DMS 273 (cell line): ENCODE measurements around the gene AFDN.

Source experiments
- DNase-seq: peaks from one replicate; lab custom pipeline; 2025; ENCODE audit not compliant: unreplicated experiment; lab: John Stamatoyannopoulos, UW

AFDN gene

DNA sequence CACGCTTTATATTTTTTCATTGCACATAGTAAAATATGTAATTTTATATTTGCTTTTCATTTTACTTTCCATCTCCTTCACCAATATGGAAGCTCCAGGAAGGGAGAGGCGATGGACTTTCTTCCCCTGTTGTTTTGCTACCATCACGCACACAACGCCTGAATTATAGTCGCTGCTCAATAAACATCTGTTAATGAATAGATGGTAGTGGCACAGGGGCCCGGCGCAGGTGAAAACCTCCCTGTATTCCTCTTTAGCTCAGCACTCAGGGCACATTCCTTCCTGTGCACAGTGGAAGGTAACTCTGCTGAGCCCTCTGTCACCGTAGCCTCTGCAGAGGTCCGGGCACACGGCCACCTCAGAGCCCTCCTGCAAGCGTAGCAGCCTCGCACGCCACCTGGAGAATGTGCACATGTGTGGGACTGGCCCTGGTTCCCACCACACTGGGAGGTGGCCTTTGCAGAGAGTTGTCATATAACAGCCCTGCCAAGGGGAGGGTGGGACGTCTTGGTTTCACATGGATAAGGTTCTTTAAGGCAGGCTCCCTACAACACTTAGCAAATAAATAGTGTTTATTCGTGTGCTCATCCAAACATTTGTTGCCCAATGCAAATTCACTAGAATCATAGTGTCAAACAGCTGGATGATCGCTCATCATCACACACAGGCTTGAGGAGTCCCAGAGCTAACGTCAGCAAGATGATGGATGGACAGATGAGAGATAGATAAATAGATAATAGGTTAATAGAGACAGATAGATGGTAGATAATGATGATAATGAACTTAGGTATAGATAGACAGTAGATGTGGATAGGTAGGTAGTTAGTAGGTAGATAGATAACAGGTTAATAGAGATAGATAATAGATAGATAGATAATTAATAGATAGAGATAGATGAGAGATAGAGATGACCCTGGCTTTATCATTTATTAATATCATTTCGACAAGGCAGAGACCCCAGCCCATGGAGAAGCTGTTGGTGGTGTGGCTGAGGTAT, 32.3 kb upstream of the AFDN start:
- no peak for DNase-seq

DNA sequence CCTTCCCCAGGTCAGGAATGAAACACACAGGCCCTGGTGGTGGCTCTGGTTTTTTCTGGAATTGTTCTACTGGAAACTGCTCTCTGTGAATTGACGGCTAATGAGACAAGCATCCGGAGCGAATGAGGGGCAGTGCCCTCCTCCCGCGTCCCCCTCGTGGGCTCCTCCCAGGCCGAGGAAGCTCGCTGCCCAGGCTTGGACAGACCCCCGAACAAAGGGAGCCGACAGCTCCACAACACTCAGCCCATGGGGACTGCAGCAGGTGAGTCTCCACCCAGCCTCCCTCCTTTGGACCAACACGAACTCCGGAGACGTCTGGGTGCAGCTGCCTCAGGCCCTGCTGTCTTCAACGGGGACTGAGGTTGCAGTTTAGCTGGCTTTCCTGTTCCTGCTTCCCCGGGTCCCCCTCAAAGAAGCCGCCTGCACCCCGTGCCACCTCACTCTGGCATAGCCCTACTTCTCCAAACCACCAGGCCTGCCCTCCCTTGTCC, 31.3 kb upstream of the AFDN start:
- DNase-seq = no peak

DNA sequence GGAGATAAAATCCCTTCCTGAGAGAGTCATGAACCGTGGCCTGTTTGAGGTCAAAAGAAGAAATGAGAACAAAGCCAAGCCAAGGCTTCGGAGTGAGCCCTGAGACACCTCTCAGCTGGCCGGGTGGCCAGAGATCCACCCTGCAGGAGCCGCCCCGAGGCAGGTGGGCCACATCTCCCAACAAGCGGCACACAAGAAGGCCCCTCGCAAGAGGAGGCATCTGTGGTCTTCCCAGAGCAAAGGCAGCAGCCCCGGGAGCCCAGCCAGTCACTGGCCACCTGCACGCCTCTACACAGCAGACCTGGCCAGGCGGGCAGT, 30.9 kb upstream of the AFDN start:
- no peak for DNase-seq

DNA sequence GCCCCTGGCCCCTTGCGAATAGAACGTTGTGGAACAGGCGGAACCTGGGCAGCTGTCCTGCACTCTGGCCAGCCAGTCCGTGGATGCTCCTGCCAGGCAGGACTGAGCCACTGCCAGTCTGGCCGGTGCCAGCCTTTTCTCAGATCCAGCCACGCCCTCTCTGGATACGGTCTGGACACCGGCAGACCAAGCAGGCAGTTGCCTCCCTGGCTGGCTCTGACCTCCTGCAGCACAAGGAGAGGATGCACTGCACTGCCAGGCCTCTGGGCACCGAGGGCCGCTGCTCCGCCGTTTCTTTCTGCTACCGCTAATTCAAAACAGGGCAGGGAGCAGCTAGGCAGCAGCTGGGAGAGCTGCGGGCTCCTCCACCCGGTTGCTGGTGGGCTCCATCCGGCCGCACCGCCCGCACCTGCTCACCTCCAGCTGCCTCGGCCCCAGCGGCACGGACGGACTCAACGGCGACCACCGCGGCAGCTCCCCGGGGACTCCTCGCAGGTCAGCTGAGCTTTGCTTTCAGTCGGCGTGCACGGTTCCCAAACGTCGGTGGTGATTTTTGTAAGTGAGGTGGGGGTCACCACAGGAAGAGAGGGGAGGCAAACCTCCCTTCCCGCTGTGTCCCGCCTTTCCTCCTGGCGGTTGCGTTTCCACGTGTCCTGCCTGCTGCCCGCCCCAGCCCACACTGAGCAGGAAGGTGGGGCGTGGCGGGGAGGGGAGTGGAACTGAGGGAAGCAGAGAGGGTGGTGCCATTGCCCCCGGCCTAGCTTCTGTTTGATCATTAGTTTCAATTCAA, 30.3 kb upstream of the AFDN start:
- DNase-seq = peak; percentile 60

DNA sequence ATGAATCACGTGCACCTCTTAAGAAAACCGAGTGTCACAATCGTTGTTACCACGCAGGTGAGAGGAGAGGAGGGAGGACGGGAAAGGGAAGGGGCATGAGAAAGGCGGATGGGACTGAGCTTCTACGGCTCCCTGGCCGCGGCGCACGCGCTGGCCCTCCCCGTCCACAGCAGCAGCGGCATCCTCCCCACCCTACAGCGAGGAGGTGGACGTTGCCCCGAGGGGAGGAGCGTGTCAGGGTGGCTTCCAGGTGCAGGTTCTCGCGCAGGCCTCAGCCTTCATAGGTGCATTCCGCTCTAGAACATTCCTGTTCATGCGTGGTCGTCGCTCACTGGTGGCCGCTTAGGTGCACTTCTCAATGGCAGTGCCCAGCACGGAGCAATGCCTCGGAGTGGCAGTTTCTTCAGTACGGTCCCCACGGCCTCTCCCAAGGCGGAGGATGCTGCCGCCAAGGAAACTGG, 29.7 kb upstream of the AFDN start:
- DNase-seq = no peak

DNA sequence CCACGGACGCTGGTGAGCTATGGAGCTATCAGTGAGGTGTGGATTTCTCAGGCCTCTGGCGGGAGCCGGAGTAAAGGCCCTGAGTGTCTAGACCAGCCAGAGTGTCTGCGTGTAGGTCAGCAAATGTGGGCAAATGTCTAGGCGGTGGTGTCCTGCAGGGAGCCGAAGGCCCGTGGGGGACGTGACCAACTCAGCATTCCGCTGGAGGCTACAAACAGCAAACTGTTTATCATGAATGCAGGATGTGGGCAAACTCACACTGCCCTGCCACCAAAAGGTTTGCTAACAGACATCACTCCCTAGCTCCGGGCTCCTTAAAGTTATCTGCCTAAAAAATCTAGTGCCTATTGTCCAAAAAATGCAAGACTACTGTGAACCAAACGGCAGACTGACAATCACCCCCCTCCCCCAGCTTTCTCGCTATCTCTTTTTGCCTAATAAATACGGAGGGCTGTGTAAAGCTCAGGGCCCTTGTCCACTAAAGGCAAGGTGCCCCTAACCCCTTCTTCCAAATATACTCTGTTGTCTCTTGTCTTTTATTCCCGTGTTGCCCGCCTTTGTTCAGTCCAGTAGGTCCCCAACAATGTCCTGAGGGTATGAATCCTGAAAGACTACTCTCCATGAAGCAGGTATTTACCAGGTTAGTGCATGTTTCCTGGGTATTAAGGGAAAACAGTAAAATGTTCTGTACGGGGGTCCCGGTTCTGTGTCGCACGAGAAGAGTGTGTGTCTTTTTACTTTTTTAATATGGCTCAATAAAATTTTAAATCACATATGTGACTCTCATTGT, 29.0 kb upstream of the AFDN start:
- DNase-seq = no peak

DNA sequence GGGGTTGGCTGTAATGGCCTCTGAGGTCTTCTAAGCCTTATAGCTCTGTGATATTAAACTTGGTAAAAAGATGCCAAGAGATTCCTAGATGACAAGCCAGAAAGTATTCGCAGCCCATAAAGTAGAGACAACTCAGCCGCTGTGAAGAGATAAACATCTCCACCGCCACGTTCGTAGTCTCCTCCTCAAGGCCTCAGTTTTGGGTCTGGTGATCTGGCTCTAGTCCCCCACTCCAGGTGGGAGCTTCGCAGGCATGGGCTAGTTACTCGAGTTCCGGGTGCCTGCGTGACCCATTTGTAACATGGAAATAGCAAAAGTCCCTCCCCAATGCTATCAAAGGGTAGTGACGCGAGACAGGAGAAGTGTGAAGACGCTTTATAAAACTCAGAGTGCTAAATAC, 28.3 kb upstream of the AFDN start:
- peak; percentile 57 for DNase-seq

DNA sequence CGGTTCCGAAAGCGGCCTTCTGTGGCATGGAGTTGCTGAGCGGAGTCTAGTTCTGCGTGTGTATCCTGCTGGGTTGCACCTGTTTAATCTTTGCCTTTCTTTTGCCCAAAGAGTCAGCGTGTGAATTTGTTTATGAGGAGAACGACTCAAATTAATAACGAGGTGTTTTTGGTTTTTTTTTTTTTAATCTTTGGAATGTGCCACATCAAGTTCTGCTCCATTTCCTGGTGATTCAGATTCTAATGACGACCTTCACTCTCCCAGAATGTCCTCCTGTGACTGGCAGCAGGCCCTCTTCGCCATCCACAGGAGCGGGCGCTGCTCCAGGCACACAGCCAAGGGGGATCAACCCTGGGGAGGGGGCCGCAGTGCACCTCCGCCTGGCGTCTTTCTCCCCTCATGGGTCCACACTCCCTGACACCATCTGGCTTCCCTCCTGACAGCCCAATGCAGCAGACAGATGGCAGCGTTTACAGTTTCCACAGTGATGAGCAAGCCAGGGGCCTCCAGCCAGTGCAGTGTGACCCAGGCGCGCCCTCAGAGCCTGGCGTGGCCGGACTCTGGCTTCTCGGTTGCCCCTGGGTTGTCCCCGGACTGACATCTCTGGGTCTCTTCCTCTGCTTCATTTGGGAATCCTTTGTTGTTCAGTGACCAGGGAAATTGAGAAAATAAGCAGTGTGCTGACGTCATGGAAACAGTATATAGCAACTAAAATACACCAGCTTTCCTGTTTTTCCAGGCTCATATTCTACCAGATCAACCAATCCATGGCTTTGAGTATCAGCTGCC, 27.5 kb upstream of the AFDN start:
- DNase-seq = peak; percentile 98

DNA sequence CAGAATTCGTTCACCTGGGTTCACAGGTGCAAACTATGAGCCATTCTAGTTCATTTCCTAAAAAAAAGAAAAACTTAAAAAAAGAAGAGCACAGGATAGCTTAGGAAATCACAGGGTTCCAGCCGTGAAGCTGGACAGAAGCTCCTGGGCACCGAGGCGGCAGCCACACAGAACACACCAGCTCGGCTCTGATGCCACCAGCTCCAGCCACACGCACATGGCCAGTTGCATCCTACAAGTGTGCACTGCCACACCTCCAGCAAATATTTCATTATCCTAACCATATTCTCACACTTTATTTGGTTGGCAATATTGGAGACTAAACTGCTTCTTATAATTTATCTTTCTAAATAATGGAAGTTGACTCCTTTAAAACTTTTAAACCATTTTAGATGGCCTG, 26.2 kb upstream of the AFDN start:
- no peak for DNase-seq

DNA sequence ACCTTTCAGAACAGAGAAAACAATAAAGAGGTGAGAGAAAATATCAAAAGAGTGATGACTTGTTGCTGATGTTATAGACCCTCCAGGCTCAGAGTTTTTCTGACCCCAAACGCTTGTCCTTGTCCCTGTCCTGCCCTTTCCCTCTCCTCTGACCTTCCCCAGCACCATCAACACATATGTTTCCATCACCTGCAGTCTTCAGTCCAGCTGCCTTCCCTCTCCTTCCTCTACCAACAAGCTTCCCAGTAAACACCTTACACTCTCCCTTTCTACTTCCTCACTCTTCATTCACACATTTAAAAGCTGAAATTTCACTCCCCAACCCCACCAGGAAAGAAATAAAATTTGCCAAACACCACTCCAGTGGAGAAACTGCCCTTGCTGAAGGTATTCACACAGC, 25.4 kb upstream of the AFDN start:
- no peak for DNase-seq

DNA sequence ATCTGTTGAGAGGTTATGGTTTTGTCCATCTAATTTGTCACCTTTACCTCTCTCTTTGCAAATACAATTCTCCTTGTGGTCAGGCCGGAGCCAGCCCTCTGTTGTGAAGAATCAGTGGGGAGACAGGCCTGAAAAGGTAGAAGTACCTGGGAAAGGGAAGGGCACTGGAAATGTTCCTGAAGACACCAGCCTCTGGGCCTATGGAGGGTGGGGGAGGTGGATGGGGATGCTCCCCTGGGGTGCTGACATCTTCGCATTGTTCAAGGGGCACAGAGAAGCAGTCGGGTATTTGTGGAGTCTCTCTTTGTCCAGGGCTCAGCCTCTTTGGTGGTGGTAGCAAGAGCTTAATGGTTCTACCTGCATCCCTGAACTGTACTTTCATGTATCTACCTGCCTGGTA, 24.4 kb upstream of the AFDN start:
- DNase-seq = no peak

DNA sequence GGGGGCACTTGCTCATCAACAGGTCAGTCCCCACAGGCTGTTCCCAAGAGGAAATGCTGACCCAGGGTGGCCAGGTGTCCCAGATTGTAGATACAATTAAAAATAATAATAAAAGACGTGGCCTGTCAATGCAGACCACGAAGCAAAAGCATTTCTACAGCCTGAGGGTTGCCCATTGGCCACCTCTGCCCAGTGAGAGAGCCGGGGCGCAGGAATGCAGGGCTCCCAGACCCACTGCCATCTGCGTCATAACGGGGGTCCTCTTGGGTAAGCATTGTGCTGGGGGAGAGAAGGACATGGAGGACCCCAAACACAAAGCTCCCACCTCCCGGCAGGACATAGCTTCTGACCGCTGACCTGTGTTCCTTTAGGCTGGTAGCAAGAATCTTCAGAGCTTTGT, 22.9 kb upstream of the AFDN start:
- no peak for DNase-seq

DNA sequence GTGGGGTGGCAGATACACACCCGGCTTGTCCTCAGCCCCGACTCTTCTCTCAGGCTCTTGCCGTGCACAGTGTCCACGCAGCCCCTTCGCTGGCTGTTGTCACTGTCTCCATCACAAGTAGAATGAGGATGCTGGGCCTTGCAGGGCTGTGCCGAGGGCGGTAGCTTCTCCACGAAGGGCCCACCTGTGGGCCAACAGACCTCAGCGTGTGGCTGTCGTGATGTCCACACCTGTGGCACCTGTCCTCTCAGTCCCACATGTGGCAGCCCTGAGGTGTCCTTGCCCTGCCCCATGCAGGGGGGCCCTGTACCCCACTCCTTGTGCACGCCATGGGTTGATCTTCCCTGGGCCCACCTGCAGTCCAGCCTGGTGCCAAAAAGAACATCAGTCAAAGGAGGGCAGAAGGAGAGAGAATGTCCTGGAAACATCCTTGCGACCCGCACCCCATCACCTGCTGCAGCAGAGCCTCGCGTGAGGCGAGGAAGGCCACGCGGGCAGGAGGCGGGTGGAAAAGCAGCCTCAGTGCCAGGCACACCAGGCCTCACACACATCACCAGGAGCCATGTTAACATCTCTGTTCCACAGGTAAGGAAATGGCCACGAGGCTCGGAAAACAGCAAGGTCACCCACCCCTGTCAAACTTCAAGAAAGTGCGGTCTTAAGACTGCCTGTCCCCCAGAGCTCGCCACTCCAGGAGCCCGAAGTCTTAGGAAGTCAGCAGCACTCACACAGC, 22.3 kb upstream of the AFDN start:
- no peak for DNase-seq

DNA sequence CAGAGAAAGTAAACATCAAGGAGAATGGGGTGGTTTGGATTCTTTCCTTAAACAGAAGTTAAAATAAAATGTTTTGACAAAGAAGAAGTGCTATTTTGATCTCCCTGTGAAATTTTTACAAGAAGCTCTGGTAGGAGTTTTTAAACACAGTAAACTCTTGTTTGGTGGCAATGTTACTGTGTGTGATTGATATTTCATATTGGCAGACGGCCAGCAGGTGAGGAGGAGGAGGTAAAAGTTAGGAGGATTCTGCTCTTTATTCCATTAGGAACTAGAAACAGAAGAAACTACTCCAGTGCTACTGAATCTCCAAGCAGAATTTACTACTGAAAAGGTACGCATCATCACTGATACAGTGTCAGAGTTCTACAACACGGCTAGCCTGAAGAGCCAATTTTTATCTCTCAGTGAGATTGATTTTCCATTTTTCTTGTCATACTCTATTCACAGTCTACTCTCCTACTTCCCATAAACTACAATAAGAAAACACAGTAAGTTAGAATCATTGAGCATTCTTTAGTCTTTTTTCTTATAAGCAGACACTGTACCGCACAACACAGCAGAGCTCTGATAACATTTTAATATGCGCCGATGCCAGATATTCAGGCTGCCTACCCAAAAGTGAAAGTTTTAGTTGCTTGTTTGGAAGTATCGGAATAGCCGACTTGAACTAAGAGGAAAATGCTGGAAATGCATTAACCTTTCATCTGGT, 21.2 kb upstream of the AFDN start:
- peak; percentile 48 for DNase-seq

DNA sequence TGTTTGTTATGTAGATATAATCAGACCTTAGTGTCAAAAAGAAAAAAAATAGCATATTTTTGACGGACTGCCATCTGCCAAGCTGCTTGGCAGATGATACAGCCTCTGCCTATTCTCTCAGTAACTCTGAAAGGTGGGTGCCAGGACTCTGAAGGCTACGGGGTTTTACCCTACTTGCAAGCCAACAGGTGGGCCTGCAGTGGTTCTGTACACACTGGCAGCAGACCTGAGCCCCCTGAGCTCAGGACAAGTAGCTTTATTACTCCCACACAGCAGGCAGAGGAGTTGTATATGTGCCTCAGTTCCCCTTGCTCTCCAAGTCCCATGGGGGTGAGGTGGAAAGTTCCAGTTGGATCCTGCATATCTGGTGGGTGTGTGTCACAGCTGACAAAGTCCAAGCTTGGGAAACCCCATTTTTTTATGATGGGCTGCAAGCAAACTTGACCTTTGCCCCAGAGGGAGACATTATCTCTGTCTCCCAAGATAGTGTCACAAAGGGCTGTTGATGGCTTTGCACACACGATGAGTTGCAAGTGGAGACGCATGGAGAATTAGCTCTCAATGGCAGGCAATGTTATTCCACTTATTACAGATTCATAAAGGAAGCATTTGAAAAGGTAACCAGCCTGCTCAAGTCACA, 20.5 kb upstream of the AFDN start:
- DNase-seq = peak; percentile 48

DNA sequence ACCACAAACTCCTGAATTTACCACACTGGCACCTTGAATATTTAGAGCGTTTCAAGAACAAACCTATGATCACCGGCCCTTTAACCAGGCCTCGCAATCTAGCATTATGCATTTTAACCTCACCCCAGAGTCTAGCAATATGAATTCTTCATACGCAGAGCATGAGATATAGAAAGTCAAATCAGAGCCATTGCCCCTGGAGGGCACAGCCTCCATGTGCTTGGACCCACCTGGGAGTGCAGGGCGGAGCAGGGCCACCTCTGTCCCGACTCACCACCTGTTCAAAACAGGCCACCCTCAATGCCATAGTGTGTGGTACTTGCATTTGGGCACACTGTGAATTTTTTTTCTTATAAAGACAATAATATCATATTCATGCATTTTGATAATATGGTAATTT, 19.5 kb upstream of the AFDN start:
- DNase-seq = no peak

DNA sequence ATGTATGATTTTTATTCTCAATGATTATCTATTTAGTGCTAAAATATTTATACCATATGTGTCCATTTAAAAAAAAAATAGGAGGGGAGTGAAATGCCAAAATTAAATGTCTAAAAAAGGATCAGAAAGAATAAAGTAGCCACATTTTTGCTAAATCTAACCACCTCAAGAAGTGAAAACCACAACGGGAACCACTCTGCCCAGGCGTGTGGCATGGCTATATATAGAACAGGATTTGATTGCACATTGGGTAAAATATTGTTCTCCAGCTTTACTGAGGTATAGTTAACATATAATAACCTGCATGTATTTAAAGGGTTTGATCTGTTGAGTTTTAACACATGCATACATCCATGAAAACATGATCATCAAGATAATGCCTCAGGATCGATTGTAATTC, 19.0 kb upstream of the AFDN start:
- no peak for DNase-seq

DNA sequence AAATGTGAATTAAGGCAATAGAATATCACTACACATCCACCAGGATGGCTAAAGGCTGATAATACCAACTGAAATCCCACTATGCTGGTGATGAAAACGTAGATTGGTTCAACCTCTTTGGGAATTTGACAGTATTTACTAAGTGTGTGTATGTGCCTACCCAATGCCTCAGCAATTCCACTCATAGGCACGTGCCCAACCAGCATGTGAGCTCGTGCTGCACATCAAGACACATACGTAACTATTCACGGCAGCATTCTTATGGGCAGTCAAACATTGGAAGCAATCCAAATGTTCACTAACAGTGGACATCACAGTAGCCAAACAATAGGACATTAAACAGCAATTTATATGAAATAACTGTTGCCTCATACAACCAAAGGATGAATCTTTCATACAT, 15.7 kb upstream of the AFDN start:
- no peak for DNase-seq
